AG04449 (cell line): ENCODE results near the gene SYNRG.

ENCODE experiments used
- CTCF ChIA-PET: fragments of 350-600 bp; formaldehyde crosslinking; extraction: SDS; loops from one replicate; lab custom pipeline; 2021; ENCODE audit warnings: antibody characterized with exemption; lab: Yijun Ruan, JAX
- POLR2A ChIA-PET: fragments of 400-600, 350-600 bp; formaldehyde crosslinking; extraction: SDS; loops from one replicate; lab custom pipeline; 2020; ENCODE audit warnings: antibody characterized with exemption, inconsistent platforms; lab: Yijun Ruan, JAX
- DNase-seq: peaks from one replicate; pipeline ENCODE4 v3.0.0-alpha.2; 2010; ENCODE audit warnings: low read depth, low spot score
- H3K4me3 ChIP-seq: 2 replicates; pipeline ENCODE4 v1.5.1; 2011; ENCODE audit warnings: low read depth, mild to moderate bottlenecking, control low read depth, low read length
- CTCF ChIP-seq: IDR thresholded peaks from one replicate; pipeline ENCODE4 v1.5.1; 2011; ENCODE audit warnings: mild to moderate bottlenecking, moderate library complexity, low read length, control low read depth, inconsistent platforms; ENCODE audit not compliant: insufficient read depth; ENCODE audit errors: missing control alignments

SYNRG gene

GRCh38 chr17:37483311-37484039 lies 125.7 kb downstream of the SYNRG start:
- DNase-seq = peak; percentile 70
- no peak overlapping the region for H3K4me3 ChIP-seq
- CTCF ChIA-PET = interaction anchor here (0.6 to 1.1 kb wide), 3 partner anchors 11 to 23 kb away, joined by 3 read pairs; no protein-coding TSS in a partner anchor
- TF ChIP-seq CTCF = no peak
- POLR2A ChIA-PET = no interaction called here

- H3K4me3 ChIP-seq = no peak overlapping the region
- ChIA-PET CTCF (no interaction called here), POLR2A (no interaction called here)
- no peak for TF ChIP-seq CTCF
- no peak for DNase-seq
These were observed 128.1 kb downstream of the SYNRG start for GRCh38 chr17:37481001-37481665.

GRCh38 chr17:37480427-37480826 lies 128.8 kb downstream of the SYNRG start:
- ChIA-PET POLR2A (no interaction called here), CTCF (no interaction called here)
- no peak for TF ChIP-seq CTCF
- DNase-seq = no peak
- H3K4me3 ChIP-seq = no peak overlapping the region

- no peak overlapping the region for H3K4me3 ChIP-seq
- ChIA-PET POLR2A (interaction anchor here (1.0 kb wide), 1 partner anchor 877 kb away, joined by 3 read pairs; no protein-coding TSS in a partner anchor), CTCF (interaction anchor here (2.7 kb wide), 1 partner anchor 10 kb away, joined by 6 read pairs; the partner anchor contains the start of gene DUSP14)
- TF ChIP-seq CTCF = no peak
- DNase-seq = no peak
These were observed 130.2 kb downstream of the SYNRG start for GRCh38 chr17:37479025-37479424.

- TF ChIP-seq CTCF = no peak
- no peak overlapping the region for H3K4me3 ChIP-seq
- CTCF ChIA-PET = interaction anchor here (0.7 to 2.7 kb wide), 3 partner anchors 11 to 40 kb away, joined by 3 to 6 read pairs (median 4); partner anchors contain the start of gene DUSP14
- no peak for DNase-seq
- POLR2A ChIA-PET = interaction anchor here (1.0 kb wide), 1 partner anchor 10 kb away, joined by 3 read pairs; no protein-coding TSS in a partner anchor
These were observed 131.0 kb downstream of the SYNRG start for GRCh38 chr17:37478187-37478586.

- no peak for TF ChIP-seq CTCF
- ChIA-PET POLR2A (interaction anchor here (0.6 kb wide), 1 partner anchor 14 kb away, joined by 4 read pairs; no protein-coding TSS in a partner anchor), CTCF (interaction anchor here (1.2 to 2.7 kb wide), 5 partner anchors 10 to 103 kb away, joined by 3 to 6 read pairs (median 4); partner anchors contain the start of gene DUSP14)
- H3K4me3 ChIP-seq = no peak overlapping the region
- no peak for DNase-seq
These were observed 132.6 kb downstream of the SYNRG start for GRCh38 chr17:37476431-37477120.
